A673 (cell line): ENCODE data around the gene MORN4.

Source experiments
- CTCF ChIP-seq: fragments of 300-800, 200-600 bp; sonication (generic); conservative IDR thresholded peaks from 2 replicates; pipeline ENCODE4 v1.5.1; 2017; ENCODE audit warnings: low read depth, mild to moderate bottlenecking, antibody characterized with exemption, low read length, moderate library complexity, mixed read lengths
- EZH2 ChIP-seq: fragments of 200-600 bp; sonication (generic); IDR thresholded peaks from 2 replicates; pipeline ENCODE4 v1.6.1; 2017; ENCODE audit warnings: borderline replicate concordance, low read depth, mild to moderate bottlenecking, mixed read lengths, antibody characterized with exemption, low read length; ENCODE audit not compliant: poor library complexity, severe bottlenecking

GRCh38 chr10:97589479-97589878 is 43.8 kb downstream of the MORN4 start, which contains the start of gene C10orf62:
- no peak for TF ChIP-seq EZH2
- TF ChIP-seq CTCF: no peak
